Fibroblast of skin of scalp (primary cell): Measurements from ENCODE around the gene RBM10. TPM values are rescaled to one million over a fixed set of nuclear protein-coding genes. Genes with fewer than 3 reads are reported as not detected.
"Not testable (repeated sequence)": the region's sequence is repeated elsewhere in the genome, so short reads cannot be mapped to it uniquely, and the experiment has no call there.

Experiments
- DNase-seq: peaks from one replicate; pipeline ENCODE4 v3.0.0-alpha.2; 2013
- polyA plus RNA-seq, 2 experiments: library from polyadenylated mRNA; unstranded; fragments of 120-200 nt; gene quantifications; one replicate each; pipeline ENCODE4 v1.2.1, GENCODE V29; 2013; ENCODE audit not compliant: insufficient read length in 2 of 2

RBM10 gene
- 48.1 TPM for polyA plus RNA-seq (2013, experiment 1 of 2; ENCODE audit: insufficient read length)
- 43.0 TPM for polyA plus RNA-seq (2013, experiment 2 of 2; ENCODE audit: insufficient read length)

DNA sequence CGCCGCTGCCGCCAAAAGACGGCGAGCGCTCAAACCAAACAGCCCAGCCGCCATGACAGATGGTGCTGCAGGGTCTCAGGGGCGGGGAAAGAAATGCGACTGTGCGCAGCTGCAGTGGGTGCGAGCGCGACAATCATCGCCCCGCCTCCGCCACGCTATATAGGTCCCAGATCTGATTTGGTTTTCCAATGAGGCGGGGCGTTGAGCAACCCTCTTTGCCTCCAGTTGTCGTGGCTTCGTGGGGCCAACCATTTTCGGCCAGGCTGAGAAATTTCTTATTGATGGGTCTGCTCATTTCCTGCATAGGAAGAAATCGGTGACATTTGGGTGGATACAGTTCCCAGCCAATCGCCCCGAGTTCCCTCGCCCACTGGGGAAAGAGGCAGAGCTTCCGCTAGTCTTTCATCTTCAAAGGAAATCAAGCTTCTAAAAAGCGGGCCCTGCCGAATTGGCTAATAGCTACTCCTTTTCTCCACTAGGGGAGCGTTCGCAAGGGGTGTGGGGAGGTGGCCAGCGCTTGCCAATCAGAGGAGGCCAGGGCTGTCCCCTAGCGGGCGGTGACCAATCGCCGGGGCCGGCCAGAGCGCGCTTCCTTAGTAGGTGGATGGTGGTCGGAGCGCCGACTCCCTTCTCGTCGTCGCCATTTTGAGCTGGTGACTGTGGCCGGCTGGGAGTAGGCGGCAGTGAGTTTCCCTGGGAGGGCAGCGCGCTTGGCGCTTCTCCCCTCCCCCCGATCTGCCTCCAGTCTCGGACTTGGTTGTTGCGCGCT, at the start of gene RBM10, which contains the start of gene NDUFB11:
RBM10 (plus strand) TSS at position 596 of the 769 bp plus-strand sequence. CDS start 2,261 bp downstream, outside the sequence.
NDUFB11 (minus strand) TSS at position 77 of the 769 bp plus-strand sequence; CDS start at position 54, 23 bp downstream.
- DNase-seq = peak; percentile 96

DNA sequence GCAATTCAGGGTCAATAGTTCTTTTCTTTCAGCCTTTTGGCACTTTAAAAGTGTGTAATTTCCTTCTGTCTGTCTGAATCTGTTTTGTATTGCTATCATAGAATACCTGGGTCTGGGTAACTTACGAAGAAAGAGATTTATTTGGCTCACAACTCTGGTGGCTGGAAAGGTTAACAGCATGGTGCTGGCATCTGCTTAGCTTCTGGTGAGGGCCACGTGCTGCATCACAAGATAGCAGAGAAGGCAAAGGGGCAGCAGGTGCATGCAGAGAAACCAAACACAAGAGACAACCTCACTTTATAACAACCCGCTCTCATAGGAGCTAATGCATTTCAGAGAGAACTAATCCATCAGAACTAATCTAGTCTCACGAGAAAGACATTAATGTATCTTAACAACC, 48.0 kb upstream of the RBM10 start:
- no peak for DNase-seq

GRCh38 chrX:47098338-47099094, 46.5 kb upstream of the RBM10 start:
- no peak for DNase-seq

DNA sequence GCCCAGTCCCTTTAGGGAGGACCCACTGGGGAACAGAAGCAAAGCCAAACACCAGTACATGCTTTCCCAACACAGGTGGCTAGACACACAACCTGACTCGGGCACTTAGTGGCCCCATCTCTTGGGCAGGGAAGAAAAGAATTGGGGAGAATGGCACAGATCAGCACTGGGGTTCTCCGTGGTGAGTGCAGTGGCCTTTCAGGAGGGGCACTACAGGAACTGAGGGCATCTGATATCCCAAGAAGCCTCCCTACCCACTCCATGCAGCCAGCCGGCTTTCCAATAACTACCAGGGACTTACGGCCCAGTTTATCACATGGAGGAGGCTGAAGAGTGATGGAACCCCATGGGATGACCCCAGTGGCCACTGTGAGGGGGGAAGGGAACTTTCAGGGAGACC, 43.8 kb upstream of the RBM10 start:
- no peak for DNase-seq

GRCh38 chrX:47110936-47111615, 33.9 kb upstream of the RBM10 start:
- not testable (repeated sequence) for DNase-seq

GRCh38 chrX:47112316-47112954, 32.6 kb upstream of the RBM10 start:
- no peak for DNase-seq

DNA sequence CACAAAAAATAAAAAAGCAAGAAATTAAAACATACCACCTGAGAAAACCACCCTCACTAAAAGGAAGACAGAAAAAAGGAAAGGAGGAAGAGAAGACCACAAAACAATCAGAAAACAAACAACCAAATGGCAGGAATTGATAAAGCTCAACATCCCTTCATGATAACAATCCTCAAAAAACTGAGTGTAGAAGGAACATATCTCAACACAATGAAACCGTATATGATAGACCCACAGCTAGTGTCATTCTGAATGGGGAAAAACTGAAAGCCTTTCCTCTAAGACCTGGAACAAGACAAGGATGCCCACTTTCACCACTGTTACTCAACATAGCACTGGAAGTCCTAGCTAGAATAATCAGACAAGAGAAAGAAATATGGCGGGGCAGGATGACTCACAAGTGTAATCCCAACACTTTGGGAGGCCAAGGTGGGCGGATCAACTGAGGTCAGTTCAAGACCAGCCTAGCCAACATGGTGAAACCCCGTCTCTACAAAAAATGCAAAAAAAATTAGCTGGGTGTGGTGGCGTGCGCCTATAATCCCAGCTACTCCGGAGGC, 28.4 kb upstream of the RBM10 start:
- not testable (repeated sequence) for DNase-seq

GRCh38 chrX:47124466-47124865, 20.6 kb upstream of the RBM10 start:
- DNase-seq = not testable (repeated sequence)

- peak; percentile 97 for DNase-seq
Observed at GRCh38 chrX:47129157-47129898, 15.7 kb upstream of the RBM10 start.

DNA sequence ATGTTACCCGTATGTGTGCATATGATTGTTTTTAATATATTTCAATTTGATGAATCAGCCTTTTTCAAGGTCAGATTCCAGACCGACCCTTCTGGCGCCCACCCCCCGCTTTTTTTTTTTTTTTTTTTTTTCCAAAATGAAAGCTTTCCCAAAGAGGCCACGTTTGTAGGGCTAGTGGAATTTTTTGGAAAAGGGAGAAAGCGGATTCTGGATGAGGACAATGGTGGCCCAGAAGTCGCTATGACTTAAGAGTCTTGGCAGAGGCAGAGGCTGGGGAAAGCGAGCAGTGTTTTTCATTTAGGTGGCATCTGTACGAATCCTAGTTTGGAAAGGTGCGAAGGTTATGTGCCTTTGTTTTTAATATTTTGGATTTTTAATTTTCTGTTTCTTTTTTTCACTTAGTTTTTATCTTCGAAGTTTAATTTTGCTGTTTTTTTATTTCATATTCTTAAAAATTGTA, 15.1 kb upstream of the RBM10 start:
- no peak for DNase-seq

DNA sequence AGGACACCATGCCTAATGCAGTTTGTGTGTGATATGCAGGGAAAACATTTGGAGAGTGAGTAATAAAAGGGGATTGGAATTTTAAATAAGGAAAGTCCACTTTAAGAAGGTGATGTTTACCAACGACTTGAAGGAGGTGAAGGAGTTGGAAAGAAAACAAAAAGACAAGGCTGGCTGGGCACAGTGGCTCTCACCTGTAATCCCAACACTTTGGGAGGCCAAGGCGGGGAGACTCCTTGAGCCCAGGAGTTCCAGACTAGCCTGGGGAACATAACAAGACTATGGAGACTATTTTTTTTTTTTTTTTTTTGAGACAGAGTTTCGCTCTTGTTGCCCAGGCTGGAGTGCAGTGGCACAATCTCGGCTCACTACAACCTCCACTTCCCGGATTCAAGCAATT, 11.5 kb upstream of the RBM10 start:
- no peak for DNase-seq

- not testable (repeated sequence) for DNase-seq
Observed at GRCh38 chrX:47135650-47136049, 9.4 kb upstream of the RBM10 start.

DNA sequence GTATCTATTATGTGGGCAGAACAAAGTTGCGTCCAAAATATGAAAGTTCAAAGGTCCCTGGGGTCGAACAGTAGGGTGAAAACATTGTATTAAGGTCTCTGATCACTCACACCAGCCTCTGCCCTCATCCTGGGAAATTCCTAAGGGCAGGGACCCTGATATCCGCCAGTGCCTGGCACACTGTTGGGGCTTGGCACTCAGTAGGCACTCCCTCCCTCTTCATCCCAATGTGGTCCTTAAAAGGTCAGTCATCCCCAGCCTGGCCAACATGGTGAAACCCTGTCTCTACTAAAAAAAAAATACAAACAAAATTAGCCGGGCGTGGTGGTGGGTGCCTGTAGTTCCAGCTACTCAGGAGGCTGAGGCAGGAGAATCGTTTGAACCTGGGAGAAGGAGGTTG, 6.8 kb upstream of the RBM10 start:
- no peak for DNase-seq

DNA sequence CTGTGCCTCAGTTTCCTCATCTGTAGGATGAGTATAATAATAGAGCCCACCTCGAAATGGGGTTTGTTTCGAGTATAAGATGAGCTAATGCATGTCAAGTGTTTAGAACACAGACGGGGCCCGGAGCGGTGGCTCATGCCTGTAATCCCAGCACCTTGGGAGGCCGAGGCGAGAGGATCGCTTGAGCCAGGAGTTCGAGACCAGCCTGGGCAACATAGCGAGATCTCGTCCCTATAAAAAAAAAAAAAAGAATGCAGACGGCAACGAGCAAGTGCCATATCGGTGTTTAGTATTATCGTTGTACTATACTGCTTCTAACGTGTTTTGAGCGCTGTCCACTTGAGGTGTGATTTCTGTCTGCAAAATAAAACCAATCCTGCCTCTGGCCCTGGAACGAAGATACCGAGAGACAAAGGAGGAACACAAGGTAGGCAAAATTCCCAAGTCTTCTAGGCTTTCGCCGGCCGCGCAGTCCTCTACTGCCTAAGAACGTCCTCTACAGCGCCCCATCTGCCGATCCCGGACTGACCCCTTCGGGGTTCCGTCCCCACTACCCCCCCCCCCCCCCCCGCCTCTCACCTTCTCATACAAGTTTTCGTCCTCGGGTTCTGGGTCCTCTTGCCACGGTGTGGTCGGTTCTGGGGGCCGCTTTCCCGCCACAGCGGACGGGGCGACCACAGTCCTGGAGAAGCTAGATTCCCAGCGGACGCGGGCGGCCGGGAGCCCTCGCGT, 961 bp upstream of the RBM10 start:
- DNase-seq = peak; percentile 34

DNA sequence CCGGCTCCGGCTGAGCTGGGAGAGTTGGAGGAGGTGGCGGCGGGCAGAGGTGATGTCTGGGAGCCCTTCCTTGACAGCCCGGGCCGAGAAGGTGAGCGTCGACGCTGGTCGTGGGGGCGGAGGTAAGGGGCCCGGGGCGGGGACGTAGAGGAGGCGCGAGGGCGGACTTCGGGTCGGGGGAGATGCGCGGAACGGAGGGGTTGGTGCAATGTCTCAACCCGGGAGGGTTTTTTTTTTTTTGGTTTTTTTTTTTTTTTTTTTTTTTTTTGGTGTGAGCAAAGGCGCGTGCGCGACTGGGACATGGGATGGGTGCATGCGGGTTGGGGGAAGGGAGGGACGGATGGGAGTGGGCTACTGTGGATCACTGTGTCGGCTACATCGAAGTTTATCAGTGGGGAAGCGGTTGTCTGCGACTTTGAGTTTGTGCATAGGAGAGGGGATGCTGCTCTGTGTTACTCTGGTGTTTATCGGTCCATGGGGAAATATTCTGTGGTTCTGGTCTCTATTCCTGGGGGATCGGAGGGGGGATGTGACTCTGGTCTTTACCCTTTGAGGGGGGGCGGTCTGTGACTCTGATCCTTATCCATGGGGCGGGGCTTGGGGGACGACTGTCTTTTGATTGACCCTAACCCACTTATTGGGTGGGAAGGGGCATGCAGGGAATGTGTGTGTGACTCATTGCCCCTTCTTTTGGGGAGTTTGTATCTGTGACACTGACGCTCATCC, 537 bp downstream of the RBM10 start:
- DNase-seq = no peak

DNA sequence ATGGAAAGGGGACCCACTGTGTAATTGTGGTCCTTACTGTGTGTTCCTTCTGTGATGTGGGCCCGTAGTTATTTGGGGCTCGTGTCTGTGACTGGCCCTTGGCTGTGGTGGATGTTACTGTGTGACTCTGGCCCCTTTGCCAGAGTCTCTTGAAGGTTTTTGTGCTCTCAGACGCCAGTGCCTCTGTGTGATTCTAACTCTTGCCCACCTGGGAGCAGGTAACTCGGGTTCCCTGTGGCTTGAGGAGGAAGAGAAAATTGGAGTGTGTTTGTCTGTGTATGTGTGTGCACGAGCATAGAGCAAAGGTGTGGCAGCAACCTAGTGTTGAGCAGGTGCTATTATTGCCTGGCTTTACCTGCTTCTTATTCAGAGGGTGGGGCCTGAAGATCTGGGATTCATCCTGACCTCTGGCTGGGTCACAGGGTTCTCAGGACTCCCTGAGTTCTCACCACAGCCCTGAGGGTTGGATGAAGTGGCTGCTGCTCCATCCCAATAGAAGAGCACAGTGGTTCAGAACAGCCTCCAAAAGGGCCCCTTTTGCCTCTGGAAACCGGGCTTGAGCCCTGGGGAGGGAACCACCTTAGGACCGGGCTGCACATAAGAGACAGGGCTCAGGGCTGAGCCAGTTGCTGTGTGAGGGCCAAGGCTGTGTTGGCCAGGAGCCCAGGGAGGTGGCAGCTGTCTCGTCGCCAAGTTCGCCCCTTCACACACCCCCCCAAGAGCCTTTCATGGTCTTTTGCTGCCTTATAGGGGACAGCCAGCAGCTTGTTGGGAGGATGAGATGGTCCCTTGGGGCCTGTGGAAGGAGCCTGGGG, 1.3 kb downstream of the RBM10 start:
- no peak for DNase-seq

GRCh38 chrX:47146936-47147859, 2.2 kb downstream of the RBM10 start:
- no peak for DNase-seq

DNA sequence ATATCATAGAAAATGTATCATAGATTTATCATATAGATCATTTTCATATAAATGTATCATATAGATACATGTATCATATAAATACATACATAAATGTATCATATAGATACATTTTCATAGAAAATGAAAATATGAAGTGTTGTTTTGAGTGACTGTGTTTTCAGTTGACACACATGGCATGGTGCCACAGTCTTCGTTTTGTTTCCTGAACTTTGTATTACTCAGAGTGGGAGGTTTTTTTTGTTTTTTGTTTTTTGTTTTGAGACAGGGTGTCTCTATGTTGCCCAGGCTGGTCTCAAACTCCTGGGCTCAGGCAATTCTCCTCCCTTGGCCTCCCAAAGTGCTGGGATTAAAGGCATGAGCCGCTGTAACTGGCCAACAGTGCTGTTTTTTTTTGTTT, 3.9 kb downstream of the RBM10 start:
- DNase-seq = no peak
